HEK293T (cell line): ENCODE data around the gene FDPS.

ENCODE experiments used
- CTCF ChIA-PET: fragments of 350-600 bp; formaldehyde crosslinking; extraction: SDS; loops from one replicate; lab custom pipeline; 2021; ENCODE audit warnings: antibody characterized with exemption, inconsistent platforms; lab: Yijun Ruan, JAX
- POLR2A ChIA-PET: fragments of 350-600 bp; formaldehyde crosslinking; extraction: SDS; loops from one replicate; lab custom pipeline; 2020; ENCODE audit warnings: antibody characterized with exemption, inconsistent platforms; lab: Yijun Ruan, JAX
- DNase-seq: peaks from one replicate; pipeline ENCODE4 v3.0.0; 2012; ENCODE audit warnings: mixed read lengths; ENCODE audit errors: extremely low spot score
- ARNT ChIP-seq: fragments of 450-650 bp; IDR thresholded peaks from 2 replicates; pipeline ENCODE4 v1.6.1; 2017; ENCODE audit warnings: mild to moderate bottlenecking
- BHLHE40 ChIP-seq: fragments of 450-650 bp; IDR thresholded peaks from 2 replicates; pipeline ENCODE4 v1.6.1; 2016; ENCODE audit warnings: mild to moderate bottlenecking, moderate library complexity, borderline replicate concordance
- CTBP1 ChIP-seq: fragments of 450-650 bp; IDR thresholded peaks from 2 replicates; pipeline ENCODE4 v1.6.1; 2016; ENCODE audit warnings: borderline replicate concordance
- ELF4 ChIP-seq: fragments of 450-650 bp; IDR thresholded peaks from 2 replicates; pipeline ENCODE4 v1.6.1; 2017; ENCODE audit warnings: antibody characterized with exemption
- FOXA1 ChIP-seq: fragments of 450-650 bp; IDR thresholded peaks from 2 replicates; pipeline ENCODE4 v1.6.1; 2016; ENCODE audit warnings: mild to moderate bottlenecking
- FOXK2 ChIP-seq: fragments of 450-650 bp; IDR thresholded peaks from 2 replicates; pipeline ENCODE4 v1.6.1; 2016; ENCODE audit warnings: mild to moderate bottlenecking
- FOXM1 ChIP-seq: fragments of 450-650 bp; IDR thresholded peaks from 2 replicates; pipeline ENCODE4 v1.6.1; 2017; ENCODE audit warnings: mild to moderate bottlenecking, borderline replicate concordance
- HDGF ChIP-seq: fragments of 450-650 bp; IDR thresholded peaks from 2 replicates; pipeline ENCODE4 v1.6.1; 2017; ENCODE audit warnings: antibody characterized with exemption, borderline replicate concordance
- L3MBTL2 ChIP-seq: fragments of 450-650 bp; conservative IDR thresholded peaks from 2 replicates; pipeline ENCODE4 v1.6.1; 2016; ENCODE audit warnings: mild to moderate bottlenecking
- LEF1 ChIP-seq: fragments of 450-650 bp; IDR thresholded peaks from 2 replicates; pipeline ENCODE4 v1.6.1; 2017; ENCODE audit warnings: mild to moderate bottlenecking, borderline replicate concordance
- NFRKB ChIP-seq: fragments of 450-650 bp; IDR thresholded peaks from 2 replicates; pipeline ENCODE4 v1.6.1; 2016; ENCODE audit warnings: mild to moderate bottlenecking, moderate library complexity
- SP1 ChIP-seq: fragments of 450-650 bp; IDR thresholded peaks from 2 replicates; pipeline ENCODE4 v1.6.1; 2017
- SUZ12 ChIP-seq: fragments of 450-650 bp; IDR thresholded peaks from 2 replicates; pipeline ENCODE4 v1.6.1; 2016; ENCODE audit warnings: mild to moderate bottlenecking
- TARDBP ChIP-seq: fragments of 450-650 bp; IDR thresholded peaks from 2 replicates; pipeline ENCODE4 v1.6.1; 2016
- ZNF384 ChIP-seq: fragments of 450-650 bp; IDR thresholded peaks from 2 replicates; pipeline ENCODE4 v1.6.1; 2016
- TF ChIP-seq, protein P1 (sequence below): fragments of 450-650 bp; IDR thresholded peaks from 2 replicates; pipeline ENCODE4 v1.6.1; 2016

Gene FDPS

GRCh38 chr1:155273343-155274245 is 35.1 kb upstream of the FDPS start, which contains the start of gene CLK2:
CLK2 (minus strand) TSS chr1:155273504; CDS start chr1:155270977, 2,527 bp downstream.
- TF ChIP-seq, protein P1, sequence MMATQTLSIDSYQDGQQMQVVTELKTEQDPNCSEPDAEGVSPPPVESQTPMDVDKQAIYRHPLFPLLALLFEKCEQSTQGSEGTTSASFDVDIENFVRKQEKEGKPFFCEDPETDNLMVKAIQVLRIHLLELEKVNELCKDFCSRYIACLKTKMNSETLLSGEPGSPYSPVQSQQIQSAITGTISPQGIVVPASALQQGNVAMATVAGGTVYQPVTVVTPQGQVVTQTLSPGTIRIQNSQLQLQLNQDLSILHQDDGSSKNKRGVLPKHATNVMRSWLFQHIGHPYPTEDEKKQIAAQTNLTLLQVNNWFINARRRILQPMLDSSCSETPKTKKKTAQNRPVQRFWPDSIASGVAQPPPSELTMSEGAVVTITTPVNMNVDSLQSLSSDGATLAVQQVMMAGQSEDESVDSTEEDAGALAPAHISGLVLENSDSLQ = peak; percentile 90
- TF ChIP-seq HDGF (0 out of 2 replicates have a peak, but pooled peaks have one; percentile 11), L3MBTL2 (peak; percentile 87), SUZ12 (no peak), ELF4 (peak; percentile 55; the same call in 1 of the 2 replicates)
- DNase-seq = peak; percentile 97
- ChIA-PET POLR2A (interaction anchor here (0.7 to 4.2 kb wide), 24 partner anchors 9 to 336 kb away, joined by 3 to 37 read pairs (median 5); partner anchors contain the start of genes ENTREP3, FDPS, MSTO1 and MTX1), CTCF (interaction anchor here (0.7 to 2.3 kb wide), 2 partner anchors 23 to 182 kb away, joined by 3 to 15 read pairs; no protein-coding TSS in a partner anchor)

GRCh38 chr1:155277070-155277901 is 31.4 kb upstream of the FDPS start, which contains the start of gene HCN3:
HCN3 (plus strand) TSS chr1:155277463; CDS start chr1:155277591, 128 bp downstream.
- ChIA-PET CTCF (interaction anchor here (0.6 to 3.0 kb wide), 11 partner anchors 10 to 890 kb away, joined by 3 to 14 read pairs (median 4); no protein-coding TSS in a partner anchor), POLR2A (interaction anchor here (0.6 to 2.4 kb wide), 15 partner anchors 10 to 466 kb away, joined by 3 to 14 read pairs (median 5); partner anchors contain the start of genes FDPS, KRTCAP2 and SCAMP3)
- DNase-seq = peak; percentile 100
- TF ChIP-seq FOXM1 (no peak), NFRKB (no peak), L3MBTL2 (peak; percentile 94), SUZ12 (no peak), HDGF (no peak), LEF1 (no peak), ZNF384 (no peak), BHLHE40 (no peak), FOXK2 (no peak)

GRCh38 chr1:155277902-155278688 is 30.6 kb upstream of the FDPS start:
- POLR2A ChIA-PET = interaction anchor here (1.2 to 2.4 kb wide), 7 partner anchors 15 to 44 kb away, joined by 3 to 10 read pairs (median 4); partner anchors contain the start of genes ENTREP3 and FDPS
- DNase-seq = peak; percentile 68

GRCh38 chr1:155278689-155279160 is 29.9 kb upstream of the FDPS start:
- CTCF ChIA-PET = interaction anchor here (0.5 to 1.4 kb wide), 7 partner anchors 19 to 291 kb away, joined by 3 to 11 read pairs (median 4); no protein-coding TSS in a partner anchor
- POLR2A ChIA-PET = interaction anchor here (1.2 to 2.4 kb wide), 7 partner anchors 14 to 43 kb away, joined by 3 to 10 read pairs (median 4); partner anchors contain the start of genes ENTREP3 and FDPS
- no peak for DNase-seq
- TF ChIP-seq FOXK2 (no peak), NFRKB (no peak), CTBP1 (no peak), BHLHE40 (no peak), LEF1 (no peak), ELF4 (no peak), FOXM1 (no peak), SP1 (no peak), SUZ12 (no peak), ZNF384 (no peak), TARDBP (no peak), FOXA1 (no peak), ARNT (no peak), HDGF (no peak), L3MBTL2 (no peak)
- TF ChIP-seq, protein P1 = no peak

More at GRCh38 chr1:155277902-155278688, 30.6 kb upstream of the FDPS start:
- CTCF ChIA-PET = interaction anchor here (0.5 to 1.4 kb wide), 8 partner anchors 20 to 291 kb away, joined by 3 to 11 read pairs (median 4); no protein-coding TSS in a partner anchor
- TF ChIP-seq ARNT (no peak), L3MBTL2 (no peak), BHLHE40 (no peak), HDGF (no peak), ZNF384 (no peak), FOXK2 (no peak), FOXA1 (no peak), TARDBP (no peak), NFRKB (no peak), SP1 (no peak), LEF1 (no peak), ELF4 (no peak), SUZ12 (no peak), CTBP1 (no peak)
- TF ChIP-seq, protein P1 = no peak
